ENCODE measurements around the gene BRWD1.

DNA sequence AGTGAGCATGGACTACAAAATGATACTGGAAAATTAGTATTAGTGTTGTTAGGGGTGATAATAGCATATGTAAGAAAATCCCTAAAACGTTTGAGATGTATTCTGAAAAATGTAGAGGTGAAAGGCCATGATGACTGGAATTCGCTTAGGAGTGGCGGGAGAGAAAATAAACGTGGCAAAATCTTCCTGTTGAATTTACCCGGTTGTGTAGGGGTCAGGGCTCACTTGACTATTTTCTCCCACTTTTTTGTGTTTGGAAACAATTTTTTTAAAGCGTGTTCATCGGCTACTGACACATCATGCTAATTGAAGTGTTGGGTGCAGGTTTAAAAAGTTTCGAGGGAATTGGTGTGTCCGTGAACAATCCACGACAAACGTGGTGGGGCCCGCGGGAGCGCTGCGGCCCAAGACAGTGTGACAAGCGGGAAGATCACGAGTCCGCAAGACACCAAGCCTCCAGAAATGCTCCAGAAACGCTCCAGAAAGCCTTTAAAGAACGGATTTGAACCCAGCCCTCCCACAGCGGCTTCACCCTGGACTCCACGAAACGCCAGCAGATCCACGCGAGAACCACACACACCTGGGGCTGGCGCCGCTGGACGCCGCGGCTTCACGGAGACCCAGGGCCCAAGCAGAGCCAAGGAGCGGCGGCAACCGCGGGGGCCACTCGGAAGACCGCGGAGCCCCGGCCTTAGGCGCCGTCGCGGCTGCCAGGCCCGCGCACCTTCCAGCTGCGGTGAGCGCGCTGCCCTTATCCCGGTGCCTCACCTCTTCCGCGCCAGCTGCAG lies 130.8 kb downstream of the BRWD1 start:
- TF ChIP-seq, protein P1, sequence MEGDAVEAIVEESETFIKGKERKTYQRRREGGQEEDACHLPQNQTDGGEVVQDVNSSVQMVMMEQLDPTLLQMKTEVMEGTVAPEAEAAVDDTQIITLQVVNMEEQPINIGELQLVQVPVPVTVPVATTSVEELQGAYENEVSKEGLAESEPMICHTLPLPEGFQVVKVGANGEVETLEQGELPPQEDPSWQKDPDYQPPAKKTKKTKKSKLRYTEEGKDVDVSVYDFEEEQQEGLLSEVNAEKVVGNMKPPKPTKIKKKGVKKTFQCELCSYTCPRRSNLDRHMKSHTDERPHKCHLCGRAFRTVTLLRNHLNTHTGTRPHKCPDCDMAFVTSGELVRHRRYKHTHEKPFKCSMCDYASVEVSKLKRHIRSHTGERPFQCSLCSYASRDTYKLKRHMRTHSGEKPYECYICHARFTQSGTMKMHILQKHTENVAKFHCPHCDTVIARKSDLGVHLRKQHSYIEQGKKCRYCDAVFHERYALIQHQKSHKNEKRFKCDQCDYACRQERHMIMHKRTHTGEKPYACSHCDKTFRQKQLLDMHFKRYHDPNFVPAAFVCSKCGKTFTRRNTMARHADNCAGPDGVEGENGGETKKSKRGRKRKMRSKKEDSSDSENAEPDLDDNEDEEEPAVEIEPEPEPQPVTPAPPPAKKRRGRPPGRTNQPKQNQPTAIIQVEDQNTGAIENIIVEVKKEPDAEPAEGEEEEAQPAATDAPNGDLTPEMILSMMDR (IDR thresholded peaks at IDR 0.05; ENCODE audit: low read depth, low read length, poor library complexity, severe bottlenecking): no peak
- no peak for TF ChIP-seq EZH2phosphoT487 (IDR thresholded peaks at IDR 0.05; ENCODE audit: borderline replicate concordance, low read length)
